Activated CD8-positive, alpha-beta memory T cell treated with anti-CD3 and anti-CD28 coated beads, Interleukin-2, amount 10 ng/mL, durations not matched to agents 7 days and 5 days (primary cell): ENCODE results near the gene TGFBRAP1. TPM values are rescaled to one million over a fixed set of nuclear protein-coding genes. Genes with fewer than 3 reads are reported as not detected.

Source experiments
- ATAC-seq: fragments of 150-1000 bp; cut with Tn5 transposase; one replicate; pipeline ENCODE4 v1.10.0; 2021; ENCODE audit warnings: moderate library complexity
- CTCF ChIA-PET: fragments of 350-600 bp; sonication (Branson Sonifier 250); formaldehyde crosslinking; loops from one replicate; lab custom pipeline; 2021; ENCODE audit warnings: antibody characterized with exemption; lab: Charles Lee
- DNase-seq: peaks from one replicate; pipeline ENCODE4 v3.0.0-alpha.2; 2020
- H3K27ac Mint-ChIP-seq: one replicate; pipeline ENCODE4 v1.8.0; 2021; ENCODE audit warnings: mild to moderate bottlenecking, mixed read lengths
- H3K27me3 Mint-ChIP-seq: one replicate; pipeline ENCODE4 v1.8.0; 2021; ENCODE audit warnings: mixed read lengths
- H3K36me3 Mint-ChIP-seq: one replicate; pipeline ENCODE4 v1.8.0; 2021; ENCODE audit warnings: mild to moderate bottlenecking, mixed read lengths
- H3K4me1 Mint-ChIP-seq: one replicate; pipeline ENCODE4 v1.8.0; 2021; ENCODE audit warnings: mixed read lengths
- H3K4me3 Mint-ChIP-seq: one replicate; pipeline ENCODE4 v1.8.0; 2021; ENCODE audit warnings: mild to moderate bottlenecking, moderate library complexity, mixed read lengths
- H3K9me3 Mint-ChIP-seq: one replicate; pipeline ENCODE4 v1.8.0; 2022; ENCODE audit warnings: low read depth, mixed read lengths
- total RNA-seq, 2 experiments: library from RNA; stranded (reverse); gene quantifications; one replicate each; pipeline ENCODE4 v1.2.3, GENCODE V29; 2021

The TGFBRAP1 gene
- total RNA-seq, 2 experiments from 2014 or later: 19.4 to 22.2 TPM

- H3K27ac Mint-ChIP-seq: peak overlapping the region; percentile 54
- CTCF ChIA-PET: interaction anchor here (0.7 to 3.1 kb wide), 14 partner anchors 11 to 413 kb away, joined by 3 to 48 read pairs (median 3); no protein-coding TSS in a partner anchor
- peaks cover 43% of the 10 kb centered on the region for H3K4me1 Mint-ChIP-seq
Measured at GRCh38 chr2:105369777-105370690, 40.5 kb upstream of the TGFBRAP1 start.

GRCh38 chr2:105368759-105369408, 39.3 kb upstream of the TGFBRAP1 start:
- Mint-ChIP-seq H3K4me1 (peaks cover 33% of the 10 kb centered on the region), H3K36me3 (no peaks in the 10 kb centered on the region), H3K27ac (no peak overlapping the region), H3K4me3 (no peak overlapping the region), H3K9me3 (no peaks in the 10 kb centered on the region), H3K27me3 (no peaks in the 10 kb centered on the region)
- CTCF ChIA-PET: interaction anchor here (0.6 to 3.1 kb wide), 13 partner anchors 9 to 567 kb away, joined by 3 to 48 read pairs (median 3); no protein-coding TSS in a partner anchor
- DNase-seq (no peak), ATAC-seq (no peak)

More at GRCh38 chr2:105369777-105370690, 40.5 kb upstream of the TGFBRAP1 start:
- DNase-seq: peak; percentile 94
- Mint-ChIP-seq H3K4me3 (peak overlapping the region; percentile 50), H3K27me3 (no peaks in the 10 kb centered on the region), H3K9me3 (no peaks in the 10 kb centered on the region), H3K36me3 (no peaks in the 10 kb centered on the region)
- ATAC-seq: peak; percentile 91

GRCh38 chr2:105365206-105365605, 35.7 kb upstream of the TGFBRAP1 start:
- H3K4me3 Mint-ChIP-seq: no peak overlapping the region
- H3K9me3 Mint-ChIP-seq: no peaks in the 10 kb centered on the region
- no peaks in the 10 kb centered on the region for H3K27me3 Mint-ChIP-seq
- H3K4me1 Mint-ChIP-seq: peaks cover 25% of the 10 kb centered on the region
- ATAC-seq (no peak), DNase-seq (no peak)
- peaks cover 6% of the 10 kb centered on the region for H3K36me3 Mint-ChIP-seq
- CTCF ChIA-PET: interaction anchor here (1.9 kb wide), 1 partner anchor 9 kb away, joined by 5 read pairs; no protein-coding TSS in a partner anchor
- no peak overlapping the region for H3K27ac Mint-ChIP-seq

GRCh38 chr2:105364436-105365139, 35.1 kb upstream of the TGFBRAP1 start:
- DNase-seq (no peak), ATAC-seq (no peak)
- CTCF ChIA-PET: no interaction called here
- H3K27me3 Mint-ChIP-seq: no peaks in the 10 kb centered on the region
- H3K36me3 Mint-ChIP-seq: peaks cover 8% of the 10 kb centered on the region
- peaks cover 19% of the 10 kb centered on the region for H3K4me1 Mint-ChIP-seq
- H3K4me3 Mint-ChIP-seq: no peak overlapping the region
- H3K27ac Mint-ChIP-seq: peak overlapping the region; percentile 3
- H3K9me3 Mint-ChIP-seq: no peaks in the 10 kb centered on the region

GRCh38 chr2:105362862-105363591, 33.5 kb upstream of the TGFBRAP1 start:
- Mint-ChIP-seq H3K27me3 (no peaks in the 10 kb centered on the region), H3K4me1 (peaks cover 18% of the 10 kb centered on the region), H3K9me3 (no peaks in the 10 kb centered on the region), H3K27ac (no peak overlapping the region), H3K4me3 (no peak overlapping the region), H3K36me3 (peaks cover 16% of the 10 kb centered on the region)
- DNase-seq (no peak), ATAC-seq (no peak)
- CTCF ChIA-PET: interaction anchor here (1.0 kb wide), 1 partner anchor 158 kb away, joined by 4 read pairs; no protein-coding TSS in a partner anchor

GRCh38 chr2:105361102-105361889, 31.8 kb upstream of the TGFBRAP1 start:
- Mint-ChIP-seq H3K4me3 (no peak overlapping the region), H3K4me1 (peaks cover 18% of the 10 kb centered on the region), H3K27ac (peak overlapping the region; percentile 1), H3K9me3 (no peaks in the 10 kb centered on the region), H3K27me3 (no peaks in the 10 kb centered on the region), H3K36me3 (peaks cover 30% of the 10 kb centered on the region)
- ATAC-seq: peak; percentile 67
- no peak for DNase-seq
- CTCF ChIA-PET: interaction anchor here (1.0 kb wide), 1 partner anchor 160 kb away, joined by 4 read pairs; no protein-coding TSS in a partner anchor

GRCh38 chr2:105358593-105358992, 29.1 kb upstream of the TGFBRAP1 start:
- Mint-ChIP-seq H3K27me3 (no peaks in the 10 kb centered on the region), H3K4me3 (no peak overlapping the region), H3K4me1 (peaks cover 15% of the 10 kb centered on the region), H3K27ac (no peak overlapping the region), H3K9me3 (no peaks in the 10 kb centered on the region), H3K36me3 (peaks cover 44% of the 10 kb centered on the region)
- CTCF ChIA-PET: no interaction called here
- ATAC-seq (no peak), DNase-seq (no peak)

GRCh38 chr2:105357122-105357521, 27.6 kb upstream of the TGFBRAP1 start:
- CTCF ChIA-PET: interaction anchor here (1.0 to 1.3 kb wide), 3 partner anchors 9 to 12 kb away, joined by 3 to 5 read pairs (median 4); no protein-coding TSS in a partner anchor
- no peaks in the 10 kb centered on the region for H3K9me3 Mint-ChIP-seq
- ATAC-seq: no peak

GRCh38 chr2:105344704-105345345, 15.3 kb upstream of the TGFBRAP1 start:
- CTCF ChIA-PET: interaction anchor here (0.6 to 1.8 kb wide), 11 partner anchors 9 to 202 kb away, joined by 3 to 8 read pairs (median 3); no protein-coding TSS in a partner anchor
- Mint-ChIP-seq H3K4me1 (peaks cover 5% of the 10 kb centered on the region), H3K27me3 (no peaks in the 10 kb centered on the region), H3K27ac (no peak overlapping the region), H3K9me3 (no peaks in the 10 kb centered on the region), H3K4me3 (no peak overlapping the region), H3K36me3 (peaks cover 46% of the 10 kb centered on the region)
- ATAC-seq (no peak), DNase-seq (no peak)

More at GRCh38 chr2:105357122-105357521, 27.6 kb upstream of the TGFBRAP1 start:
- DNase-seq: no peak
- no peak overlapping the region for H3K4me3 Mint-ChIP-seq
- no peak overlapping the region for H3K27ac Mint-ChIP-seq
- H3K27me3 Mint-ChIP-seq: no peaks in the 10 kb centered on the region
- H3K4me1 Mint-ChIP-seq: peaks cover 12% of the 10 kb centered on the region
- H3K36me3 Mint-ChIP-seq: peaks cover 50% of the 10 kb centered on the region

GRCh38 chr2:105339414-105339813, 9.9 kb upstream of the TGFBRAP1 start:
- Mint-ChIP-seq H3K9me3 (no peaks in the 10 kb centered on the region), H3K27me3 (no peaks in the 10 kb centered on the region), H3K27ac (no peak overlapping the region), H3K4me1 (peaks cover 48% of the 10 kb centered on the region), H3K4me3 (peak overlapping the region; percentile 9), H3K36me3 (peaks cover 25% of the 10 kb centered on the region)
- CTCF ChIA-PET: interaction anchor here (1.3 to 1.7 kb wide), 4 partner anchors 10 to 51 kb away, joined by 3 to 5 read pairs (median 3); no protein-coding TSS in a partner anchor
- no peak for DNase-seq
- ATAC-seq: no peak

- peak; percentile 13 for ATAC-seq
- peak overlapping the region; percentile 100 for H3K27ac Mint-ChIP-seq
- CTCF ChIA-PET: interaction anchor here (1.2 to 1.3 kb wide), 2 partner anchors 23 to 183 kb away, joined by 3 to 5 read pairs; no protein-coding TSS in a partner anchor
- no peaks in the 10 kb centered on the region for H3K9me3 Mint-ChIP-seq
- H3K4me3 Mint-ChIP-seq: peak overlapping the region; percentile 92
- no peaks in the 10 kb centered on the region for H3K27me3 Mint-ChIP-seq
- no peak for DNase-seq
- peaks cover 48% of the 10 kb centered on the region for H3K4me1 Mint-ChIP-seq
- H3K36me3 Mint-ChIP-seq: peaks cover 18% of the 10 kb centered on the region
Measured at GRCh38 chr2:105338020-105338385, 8.5 kb upstream of the TGFBRAP1 start.
